MCF 10A (cell line): ENCODE measurements around the gene GPR35. TPM values are rescaled to one million over a fixed set of nuclear protein-coding genes. Genes with fewer than 3 reads are reported as not detected.
A peak's percentile ranks its signal among the peaks of the same experiment; 100 is the strongest.

Source experiments
- BruUV-seq: library from RNA; stranded (reverse); fragments of 400-500 nt; replicated peaks from 2 replicates; lab custom pipeline; 2021; lab: Mats Ljungman, UMichigan
- CTCF ChIA-PET: fragments of 300-600 bp; sonication (Branson Sonifier 250); formaldehyde crosslinking; extraction: SDS; loops from one replicate; lab custom pipeline; 2021; ENCODE audit warnings: antibody characterized with exemption, inconsistent platforms; lab: Yijun Ruan, JAX
- POLR2A ChIA-PET: fragments of 300-600, 350-650 bp; sonication (Branson Sonifier 250); formaldehyde crosslinking; extraction: SDS; loops from one replicate; lab custom pipeline; 2020; ENCODE audit warnings: antibody characterized with exemption, inconsistent platforms; lab: Yijun Ruan, JAX
- DNase-seq: peaks from one replicate; pipeline ENCODE4 v3.0.0-alpha.2; 2018; ENCODE audit not compliant: unreplicated experiment
- H3K27ac Mint-ChIP-seq: one replicate; pipeline ENCODE4 v1.8.0; 2022; ENCODE audit warnings: mild to moderate bottlenecking, low read depth, mixed read lengths; ENCODE audit not compliant: unreplicated experiment
- H3K27me3 Mint-ChIP-seq: one replicate; pipeline ENCODE4 v1.8.0; 2022; ENCODE audit warnings: mixed read lengths; ENCODE audit not compliant: insufficient read depth, unreplicated experiment
- H3K36me3 Mint-ChIP-seq: one replicate; pipeline ENCODE4 v1.8.0; 2022; ENCODE audit warnings: mild to moderate bottlenecking, moderate library complexity, mixed read lengths; ENCODE audit not compliant: insufficient read depth, unreplicated experiment
- H3K4me1 Mint-ChIP-seq: one replicate; pipeline ENCODE4 v1.8.0; 2022; ENCODE audit warnings: mixed read lengths; ENCODE audit not compliant: insufficient read depth, unreplicated experiment
- H3K4me3 Mint-ChIP-seq: one replicate; pipeline ENCODE4 v1.8.0; 2022; ENCODE audit warnings: mild to moderate bottlenecking, moderate library complexity, mixed read lengths; ENCODE audit not compliant: unreplicated experiment
- H3K9me3 Mint-ChIP-seq: one replicate; pipeline ENCODE4 v1.8.0; 2022; ENCODE audit warnings: mixed read lengths; ENCODE audit not compliant: unreplicated experiment
- intact Hi-C: fragments of 100-400 bp; cut with micrococcal nuclease; formaldehyde crosslinking; loops from 2 replicates; pipeline ENCODE4 v1.14.1; 2022
- total RNA-seq: library from RNA; stranded (reverse); gene quantifications from 2 replicates; pipeline ENCODE4 v1.2.3, GENCODE V29; 2022
- TF ChIP-seq, protein P1 (sequence below): fragments of 200-600 bp; IDR thresholded peaks from one replicate; pipeline ENCODE4 v1.8.0; 2022; ENCODE audit warnings: antibody characterized with exemption, mild to moderate bottlenecking; ENCODE audit not compliant: unreplicated experiment

The GPR35 gene
- total RNA-seq, 1 experiment from 2014 or later = 0.42 TPM

DNA sequence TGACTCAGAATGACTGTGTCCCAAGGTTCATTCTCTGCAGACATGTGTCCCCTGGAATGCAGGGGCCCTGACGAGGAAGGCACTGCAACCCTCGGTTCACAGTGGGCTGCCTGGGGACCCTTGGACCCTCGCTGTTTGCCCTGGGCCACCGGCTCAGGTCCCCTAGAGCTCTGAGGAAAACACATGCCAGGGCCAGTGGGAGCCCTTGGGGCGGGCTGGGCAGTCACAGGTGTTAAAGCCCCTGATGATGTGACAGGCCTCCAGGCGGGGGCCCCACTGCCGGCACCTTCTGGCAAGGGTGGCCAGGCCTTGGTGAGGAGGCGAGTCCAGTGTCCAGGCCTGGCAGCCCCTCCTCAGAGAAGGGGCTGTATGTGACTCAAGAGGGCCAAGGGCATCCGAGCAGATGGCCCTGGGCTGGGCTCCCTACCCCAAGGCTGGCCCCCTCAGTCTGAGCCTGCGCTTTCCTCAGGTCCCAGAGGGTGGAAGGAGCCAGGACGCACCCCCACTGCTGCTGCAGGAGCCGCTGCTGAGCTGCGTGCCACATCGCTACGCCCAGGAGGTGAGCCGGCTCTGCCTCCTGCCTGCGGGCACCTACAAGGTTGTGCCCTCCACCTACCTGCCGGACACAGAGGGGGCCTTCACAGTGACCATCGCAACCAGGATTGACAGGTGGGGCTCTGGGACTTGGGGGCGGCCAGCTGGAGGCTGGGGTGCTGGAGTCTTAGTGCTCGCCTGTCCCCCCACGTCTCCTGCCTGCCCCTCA lies 27.7 kb upstream of the GPR35 start:
- no peaks in the 10 kb centered on the region for H3K4me1 Mint-ChIP-seq
- no peak for DNase-seq
- no peaks in the 10 kb centered on the region for H3K9me3 Mint-ChIP-seq
- H3K4me3 Mint-ChIP-seq = no peak overlapping the region
- ChIA-PET POLR2A (interaction anchor here (1.2 kb wide), 1 partner anchor 8 kb away, joined by 3 read pairs; no protein-coding TSS in a partner anchor), CTCF (interaction anchor here (0.6 kb wide), 1 partner anchor 476 kb away, joined by 3 read pairs; no protein-coding TSS in a partner anchor)
- TF ChIP-seq, protein P1, sequence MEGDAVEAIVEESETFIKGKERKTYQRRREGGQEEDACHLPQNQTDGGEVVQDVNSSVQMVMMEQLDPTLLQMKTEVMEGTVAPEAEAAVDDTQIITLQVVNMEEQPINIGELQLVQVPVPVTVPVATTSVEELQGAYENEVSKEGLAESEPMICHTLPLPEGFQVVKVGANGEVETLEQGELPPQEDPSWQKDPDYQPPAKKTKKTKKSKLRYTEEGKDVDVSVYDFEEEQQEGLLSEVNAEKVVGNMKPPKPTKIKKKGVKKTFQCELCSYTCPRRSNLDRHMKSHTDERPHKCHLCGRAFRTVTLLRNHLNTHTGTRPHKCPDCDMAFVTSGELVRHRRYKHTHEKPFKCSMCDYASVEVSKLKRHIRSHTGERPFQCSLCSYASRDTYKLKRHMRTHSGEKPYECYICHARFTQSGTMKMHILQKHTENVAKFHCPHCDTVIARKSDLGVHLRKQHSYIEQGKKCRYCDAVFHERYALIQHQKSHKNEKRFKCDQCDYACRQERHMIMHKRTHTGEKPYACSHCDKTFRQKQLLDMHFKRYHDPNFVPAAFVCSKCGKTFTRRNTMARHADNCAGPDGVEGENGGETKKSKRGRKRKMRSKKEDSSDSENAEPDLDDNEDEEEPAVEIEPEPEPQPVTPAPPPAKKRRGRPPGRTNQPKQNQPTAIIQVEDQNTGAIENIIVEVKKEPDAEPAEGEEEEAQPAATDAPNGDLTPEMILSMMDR = no peak
- intact Hi-C loops = no loop called here
- H3K36me3 Mint-ChIP-seq = peaks cover 9% of the 10 kb centered on the region
- no TSS peak for BruUV-seq
- no peak overlapping the region for H3K27ac Mint-ChIP-seq
- no peaks in the 10 kb centered on the region for H3K27me3 Mint-ChIP-seq

DNA sequence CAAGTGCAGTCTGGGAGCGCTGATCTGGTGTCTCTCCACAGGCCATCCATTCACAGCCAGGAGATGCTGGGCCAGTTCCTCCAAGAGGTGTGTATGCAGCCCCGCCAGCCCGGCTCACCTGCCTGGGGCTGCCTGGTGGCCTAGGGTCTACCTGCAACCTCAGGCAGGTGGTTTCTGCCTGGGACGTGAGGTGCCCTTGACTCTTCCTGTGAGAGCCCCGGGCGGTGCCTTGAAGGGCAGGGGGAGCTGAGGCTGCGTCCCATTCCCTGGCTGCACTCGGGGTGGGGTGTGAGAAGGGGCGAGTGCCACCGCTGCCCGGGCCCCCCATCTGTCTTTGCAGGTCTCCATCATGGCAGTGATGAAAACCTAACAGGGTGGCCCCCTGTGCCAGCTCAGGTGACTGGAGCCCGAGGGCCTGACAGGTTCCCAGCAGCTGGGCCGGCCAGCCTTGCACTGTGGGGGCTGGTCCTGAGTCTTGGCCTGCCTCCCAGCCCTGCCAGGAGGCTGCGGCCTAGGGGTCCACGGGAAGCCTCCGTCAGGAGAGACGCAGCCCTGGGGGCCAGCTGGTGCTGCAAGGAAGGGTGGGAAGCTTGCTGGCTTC lies 26.9 kb upstream of the GPR35 start:
- Mint-ChIP-seq H3K4me3 (no peak overlapping the region), H3K36me3 (peaks cover 7% of the 10 kb centered on the region), H3K9me3 (no peaks in the 10 kb centered on the region), H3K27ac (peak overlapping the region; percentile 19), H3K27me3 (no peaks in the 10 kb centered on the region), H3K4me1 (no peaks in the 10 kb centered on the region)
- ChIA-PET POLR2A (interaction anchor here (1.0 kb wide), 1 partner anchor 11 kb away, joined by 4 read pairs; no protein-coding TSS in a partner anchor), CTCF (no interaction called here)
- intact Hi-C loops = no loop called here
- TF ChIP-seq, protein P1 = no peak
- no peak for DNase-seq
- no TSS peak for BruUV-seq

DNA sequence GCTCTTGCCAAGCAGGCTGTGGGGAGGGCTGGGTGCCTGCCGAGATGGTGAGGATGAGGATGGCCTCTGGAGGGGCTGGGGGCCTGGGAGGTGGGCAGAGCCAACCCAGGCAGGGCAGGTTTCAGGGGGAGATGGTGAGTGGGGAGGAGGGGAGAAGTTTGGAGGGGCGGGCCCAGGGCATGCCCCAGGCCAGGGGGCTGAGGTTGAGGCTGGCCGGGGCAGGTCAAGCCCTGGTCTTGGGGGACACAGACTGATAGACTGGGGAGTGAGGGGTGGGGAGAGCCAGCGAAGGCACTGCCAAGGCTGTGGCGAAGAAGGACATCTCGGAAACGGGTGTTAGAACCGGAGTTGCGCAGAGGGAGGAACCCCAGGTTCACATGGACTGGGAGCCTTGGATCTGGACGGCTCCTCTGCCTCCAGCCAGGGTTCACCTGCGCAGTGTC lies 26.1 kb upstream of the GPR35 start:
- no peaks in the 10 kb centered on the region for H3K9me3 Mint-ChIP-seq
- no peak overlapping the region for H3K4me3 Mint-ChIP-seq
- no peak for DNase-seq
- H3K36me3 Mint-ChIP-seq = peaks cover 5% of the 10 kb centered on the region
- H3K4me1 Mint-ChIP-seq = no peaks in the 10 kb centered on the region
- intact Hi-C loops = no loop called here
- H3K27ac Mint-ChIP-seq = peak overlapping the region; percentile 19
- TF ChIP-seq, protein P1 = no peak
- ChIA-PET POLR2A (interaction anchor here (1.0 kb wide), 1 partner anchor 12 kb away, joined by 4 read pairs; no protein-coding TSS in a partner anchor), CTCF (no interaction called here)
- BruUV-seq = no TSS peak
- H3K27me3 Mint-ChIP-seq = no peaks in the 10 kb centered on the region

DNA sequence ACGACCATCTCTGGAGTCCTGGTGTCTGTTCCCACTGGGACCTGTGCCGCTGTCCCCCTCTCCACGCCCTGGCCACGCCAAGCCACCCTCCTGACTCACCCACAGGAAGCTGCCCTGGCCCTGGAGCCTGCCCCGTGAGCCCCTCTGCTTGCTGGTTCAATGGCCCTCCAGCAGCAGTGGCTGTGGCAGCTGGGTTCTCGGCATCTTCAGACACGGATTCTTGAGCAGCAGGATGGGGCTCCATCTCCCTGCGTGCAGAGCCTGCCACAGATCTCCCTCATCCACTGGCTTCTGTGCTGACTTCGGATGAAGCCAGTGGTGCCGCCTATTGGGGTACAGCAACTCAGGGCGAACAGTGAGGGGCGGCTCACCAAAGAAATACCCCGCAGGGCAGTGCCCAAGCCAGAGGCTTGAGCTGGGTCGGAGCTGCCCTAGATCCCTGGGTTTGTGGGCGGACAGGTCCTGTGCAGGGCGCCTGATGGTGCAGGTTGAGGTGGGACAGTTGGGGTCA lies 24.8 kb upstream of the GPR35 start:
- TF ChIP-seq, protein P1 = no peak
- no peaks in the 10 kb centered on the region for H3K9me3 Mint-ChIP-seq
- intact Hi-C loops = no loop called here
- H3K27ac Mint-ChIP-seq = no peak overlapping the region
- H3K4me3 Mint-ChIP-seq = no peak overlapping the region
- H3K36me3 Mint-ChIP-seq = peaks cover 5% of the 10 kb centered on the region
- H3K27me3 Mint-ChIP-seq = no peaks in the 10 kb centered on the region
- CTCF ChIA-PET = no interaction called here
- no TSS peak for BruUV-seq
- POLR2A ChIA-PET = interaction anchor here (0.6 kb wide), 2 partner anchors 36 to 231 kb away, joined by 3 read pairs; no protein-coding TSS in a partner anchor
- H3K4me1 Mint-ChIP-seq = no peaks in the 10 kb centered on the region
- no peak for DNase-seq
